NOMO-1 (cell line): ENCODE data around the gene DRD4.
A peak's percentile ranks its signal among the peaks of the same experiment; 100 is the strongest.

Source experiments
- DNase-seq, 2 experiments: peaks; one replicate each; lab custom pipeline; 2025; ENCODE audit not compliant: unreplicated experiment in 2 of 2; lab: John Stamatoyannopoulos, UW

Gene DRD4

GRCh38 chr11:636511-637332, at the start of gene DRD4:
Gene DRD4 (plus strand): TSS chr11:637269. CDS start chr11:637305, 36 bp downstream.
- DNase-seq, result no peak

- DNase-seq, result no peak
Measured at GRCh38 chr11:587546-587945, 49.5 kb upstream of the DRD4 start.

GRCh38 chr11:587978-588380, 49.1 kb upstream of the DRD4 start:
- peak; percentile 84 to 92 for DNase-seq

DNA sequence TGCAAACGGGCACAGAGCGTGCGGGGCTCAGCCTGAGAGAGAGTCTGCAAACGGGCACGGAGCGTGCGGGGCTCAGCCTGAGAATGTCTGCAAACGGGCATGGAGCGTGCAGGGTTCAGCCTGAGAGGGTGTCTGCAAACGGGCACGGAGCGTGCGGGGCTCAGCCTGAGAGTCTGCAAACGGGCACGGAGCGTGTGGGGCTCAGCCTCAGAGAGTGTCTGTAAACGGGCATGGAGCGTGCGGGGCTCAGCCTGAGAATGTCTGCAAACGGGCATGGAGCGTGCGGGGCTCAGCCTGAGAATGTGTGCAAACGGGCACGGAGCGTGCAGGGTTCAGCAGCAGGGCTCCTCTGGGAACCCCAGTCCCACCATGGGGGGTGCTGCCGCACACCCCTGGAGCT, 47.3 kb upstream of the DRD4 start:
- no peak for DNase-seq

GRCh38 chr11:590997-591396, 46.1 kb upstream of the DRD4 start:
- no peak for DNase-seq

- DNase-seq, result no peak
Measured at GRCh38 chr11:592501-592900, 44.6 kb upstream of the DRD4 start.

- DNase-seq, result no peak
Measured at GRCh38 chr11:592918-593317, 44.2 kb upstream of the DRD4 start.

GRCh38 chr11:593347-593746, 43.7 kb upstream of the DRD4 start:
- no peak for DNase-seq

- no peak for DNase-seq
Measured at GRCh38 chr11:595400-595799, 41.7 kb upstream of the DRD4 start.

GRCh38 chr11:596374-596773, 40.7 kb upstream of the DRD4 start:
- DNase-seq, result no peak

GRCh38 chr11:597166-597725, 39.8 kb upstream of the DRD4 start:
- no peak for DNase-seq

GRCh38 chr11:598005-598680, 38.9 kb upstream of the DRD4 start:
- DNase-seq, result no peak

- DNase-seq, result no peak
Measured at GRCh38 chr11:601573-602245, 35.4 kb upstream of the DRD4 start.

GRCh38 chr11:603154-603553, 33.9 kb upstream of the DRD4 start:
- no peak for DNase-seq

GRCh38 chr11:605286-606129, 31.6 kb upstream of the DRD4 start:
- DNase-seq, result no peak

- DNase-seq, result no peak
Measured at GRCh38 chr11:606245-606644, 30.8 kb upstream of the DRD4 start.

- DNase-seq, result no peak
Measured at GRCh38 chr11:607020-607780, 29.9 kb upstream of the DRD4 start.

DNA sequence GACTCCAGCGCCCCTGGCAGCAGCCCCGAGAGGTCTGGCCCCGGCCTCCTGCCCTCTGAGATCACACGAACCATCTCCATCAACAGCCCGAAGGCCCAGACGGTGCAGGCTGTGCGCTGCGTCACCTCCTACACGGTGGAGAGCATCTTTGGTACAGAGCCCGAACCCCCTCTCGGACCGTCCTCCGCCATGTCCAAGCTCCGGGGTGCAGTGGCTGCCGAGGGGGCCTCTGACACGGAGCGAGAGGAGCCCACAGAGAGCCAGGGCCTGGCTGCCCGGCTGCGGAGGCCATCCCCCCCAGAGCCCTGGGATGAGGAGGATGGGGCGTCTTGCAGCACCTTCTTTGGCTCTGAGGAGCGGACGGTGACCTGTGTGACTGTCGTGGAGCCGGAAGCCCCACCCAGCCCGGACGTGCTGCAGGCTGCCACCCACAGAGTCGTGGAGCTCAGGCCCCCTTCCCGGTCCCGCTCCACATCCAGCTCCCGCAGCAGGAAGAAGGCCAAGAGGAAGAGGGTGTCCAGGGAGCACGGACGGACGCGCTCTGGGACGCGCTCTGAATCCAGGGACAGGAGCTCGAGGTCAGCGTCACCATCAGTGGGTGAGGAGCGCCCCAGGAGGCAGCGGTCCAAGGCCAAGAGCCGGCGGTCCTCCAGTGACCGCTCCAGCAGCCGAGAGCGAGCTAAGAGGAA, 29.0 kb upstream of the DRD4 start:
- no peak for DNase-seq

DNA sequence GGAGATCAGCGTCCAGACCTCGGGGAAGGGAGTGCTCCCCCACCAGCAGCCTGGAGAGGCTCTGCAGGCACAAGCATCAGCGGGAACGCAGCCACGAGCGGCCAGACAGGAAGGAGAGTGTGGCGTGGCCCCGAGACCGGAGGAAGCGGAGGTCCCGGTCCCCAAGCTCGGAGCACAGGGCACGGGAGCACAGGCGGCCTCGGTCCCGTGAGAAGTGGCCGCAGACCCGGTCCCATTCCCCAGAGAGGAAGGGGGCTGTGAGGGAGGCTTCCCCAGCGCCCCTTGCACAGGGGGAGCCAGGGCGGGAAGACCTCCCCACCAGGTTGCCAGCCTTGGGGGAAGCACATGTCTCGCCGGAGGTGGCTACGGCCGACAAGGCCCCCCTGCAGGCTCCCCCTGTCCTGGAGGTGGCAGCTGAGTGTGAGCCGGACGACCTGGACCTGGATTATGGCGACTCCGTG, 28.2 kb upstream of the DRD4 start:
- DNase-seq, result no peak
